Memory B cell (primary cell): ENCODE data around the gene AGGF1.
"Not testable (repeated sequence)": the region's sequence is repeated elsewhere in the genome, so short reads cannot be mapped to it uniquely, and the experiment has no call there.

Experiments
- ATAC-seq: fragments of 150-1000 bp; cut with Tn5 transposase; 2 replicates; pipeline ENCODE4 v1.10.0; 2021; ENCODE audit warnings: low read depth, mild to moderate bottlenecking, moderate library complexity
- DNase-seq, 2 donors: peaks; one replicate each; pipeline ENCODE4 v3.0.0; 2022; ENCODE audit warnings: low spot score in 2 of 2
- H3K27ac Mint-ChIP-seq: one replicate; pipeline ENCODE4 v1.8.0; 2022; ENCODE audit warnings: mild to moderate bottlenecking, moderate library complexity, mixed read lengths
- H3K27me3 Mint-ChIP-seq: one replicate; pipeline ENCODE4 v1.8.0; 2022; ENCODE audit warnings: mixed read lengths
- H3K36me3 Mint-ChIP-seq: one replicate; pipeline ENCODE4 v1.8.0; 2022; ENCODE audit warnings: mild to moderate bottlenecking, mixed read lengths
- H3K4me1 Mint-ChIP-seq: one replicate; pipeline ENCODE4 v1.8.0; 2022; ENCODE audit warnings: mixed read lengths
- H3K4me3 Mint-ChIP-seq: one replicate; pipeline ENCODE4 v1.8.0; 2022; ENCODE audit warnings: mild to moderate bottlenecking, moderate library complexity, mixed read lengths
- H3K9me3 Mint-ChIP-seq: one replicate; pipeline ENCODE4 v1.8.0; 2022; ENCODE audit warnings: mixed read lengths

AGGF1 gene

DNA sequence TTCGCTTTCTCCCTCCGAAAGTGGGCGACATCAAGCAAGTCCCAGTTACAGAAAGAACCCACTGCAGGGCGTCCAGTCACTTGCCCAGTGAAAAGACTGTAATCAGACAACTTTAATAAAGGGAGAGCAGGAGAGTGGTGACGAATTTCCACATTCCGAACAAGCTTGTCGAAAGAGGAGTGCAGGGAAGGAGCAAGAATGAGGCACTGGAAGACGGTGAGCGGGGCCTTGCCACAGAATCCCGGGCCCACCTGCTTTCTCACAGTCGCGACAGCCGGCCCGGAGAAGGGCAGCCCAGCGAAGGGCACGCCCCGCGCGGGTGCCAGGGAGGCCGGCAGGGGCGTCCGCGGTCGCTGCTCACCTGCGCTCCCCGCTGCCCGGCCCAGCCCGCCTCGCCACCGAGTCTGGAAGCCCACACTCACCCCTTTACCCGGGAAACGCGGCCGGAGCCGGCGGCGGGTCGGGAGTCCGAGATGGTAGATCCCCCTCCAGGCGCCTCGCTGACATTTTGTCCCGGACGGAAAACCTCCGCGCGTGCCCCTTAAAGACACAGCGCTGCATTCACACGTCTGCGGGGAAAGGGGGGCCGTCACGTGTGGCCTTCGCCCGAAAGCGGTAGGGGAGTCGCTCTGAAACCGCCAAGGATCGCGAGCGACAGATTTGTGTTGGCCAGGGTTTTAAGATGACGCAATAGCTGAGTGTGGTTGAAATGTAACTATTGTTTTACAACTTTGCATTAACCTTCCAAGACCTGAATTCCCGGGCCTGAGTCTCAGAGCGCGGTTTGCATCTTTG lies 56.7 kb downstream of the AGGF1 start, which contains the start of gene ZBED3:
Gene ZBED3 (minus strand): TSS at position 597 of the 795 bp plus-strand sequence. CDS start 9,407 bp downstream, outside the sequence.
- DNase-seq (peak; percentile 21 to 51), ATAC-seq (peak; percentile 77)
- H3K27ac Mint-ChIP-seq, result peak within 1 kb of the TSS; percentile 80
- peak within 1 kb of the TSS; percentile 96 for H3K4me3 Mint-ChIP-seq
- peaks cover 3% of the 10 kb centered on the region for H3K9me3 Mint-ChIP-seq
- H3K4me1 Mint-ChIP-seq, result peaks cover 13% of the 10 kb centered on the region
- no peaks in the 10 kb centered on the region for H3K27me3 Mint-ChIP-seq
- peaks cover 2% of the 10 kb centered on the region for H3K36me3 Mint-ChIP-seq

DNA sequence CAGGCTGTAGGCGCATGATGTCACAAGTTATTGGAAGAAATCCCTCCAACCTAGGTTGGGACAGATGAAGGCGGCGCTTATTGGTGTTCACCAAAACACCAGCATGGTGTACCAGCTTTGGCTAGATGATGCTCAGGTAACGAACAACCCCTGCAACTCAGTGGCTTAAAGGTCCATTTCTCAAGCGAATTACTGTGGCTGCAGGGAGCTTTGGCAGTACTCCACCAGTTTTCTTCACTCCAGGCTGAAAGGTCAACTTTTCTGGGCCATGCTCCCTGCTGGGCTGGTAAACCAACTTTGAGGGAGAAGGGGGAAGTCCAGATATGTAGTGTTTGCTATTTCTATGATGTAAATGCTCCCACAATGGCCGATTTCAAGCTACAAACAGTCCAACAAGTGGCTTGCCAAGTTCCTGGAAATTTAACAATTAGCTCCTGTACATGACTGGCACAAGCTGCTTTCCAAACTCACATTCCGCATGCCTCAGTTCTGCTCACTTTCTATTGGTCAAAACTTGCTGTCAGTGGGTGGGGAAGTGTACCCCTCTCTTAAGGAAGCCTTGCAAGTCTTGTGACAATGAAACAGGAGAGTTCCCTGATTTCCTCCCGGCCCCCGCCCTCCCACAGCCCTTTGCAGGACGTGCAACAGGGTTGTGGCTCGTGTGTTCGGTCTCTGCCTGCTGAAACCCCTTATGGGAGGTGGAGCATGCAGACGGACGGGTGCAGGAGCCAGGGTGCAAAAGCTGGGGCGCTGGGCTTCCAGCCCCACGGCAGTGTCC lies 57.5 kb downstream of the AGGF1 start:
- Mint-ChIP-seq H3K4me1 (peaks cover 13% of the 10 kb centered on the region), H3K4me3 (peak overlapping the region; percentile 96), H3K27me3 (no peaks in the 10 kb centered on the region), H3K27ac (peak overlapping the region; percentile 80), H3K36me3 (no peaks in the 10 kb centered on the region), H3K9me3 (no peaks in the 10 kb centered on the region)
- ATAC-seq (peak; percentile 23), DNase-seq (no peak)

DNA sequence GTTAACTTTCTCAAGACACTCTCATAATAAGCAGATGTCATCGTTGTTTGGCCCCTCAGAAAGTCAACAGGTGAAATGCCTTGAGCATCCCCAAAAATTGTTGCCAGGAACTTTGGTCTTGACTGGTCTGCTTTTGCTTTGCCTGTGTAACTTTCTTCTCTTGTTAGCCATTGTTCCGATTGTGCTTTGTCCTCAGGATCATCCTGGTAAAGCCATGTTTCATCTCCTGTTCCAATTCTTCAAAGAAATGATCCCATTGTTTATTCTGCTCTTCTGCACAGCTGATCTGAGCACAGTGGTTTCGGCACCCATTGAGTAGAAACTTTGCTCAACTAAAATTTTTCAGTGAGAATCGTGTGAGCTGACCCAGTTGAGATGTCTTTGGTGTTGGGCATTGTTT lies 65.0 kb downstream of the AGGF1 start:
- Mint-ChIP-seq H3K36me3 (no peaks in the 10 kb centered on the region), H3K4me1 (no peaks in the 10 kb centered on the region), H3K27ac (no peak overlapping the region), H3K27me3 (no peaks in the 10 kb centered on the region), H3K4me3 (no peak overlapping the region), H3K9me3 (peaks cover 2% of the 10 kb centered on the region)
- no peak for DNase-seq
- ATAC-seq, result no peak

DNA sequence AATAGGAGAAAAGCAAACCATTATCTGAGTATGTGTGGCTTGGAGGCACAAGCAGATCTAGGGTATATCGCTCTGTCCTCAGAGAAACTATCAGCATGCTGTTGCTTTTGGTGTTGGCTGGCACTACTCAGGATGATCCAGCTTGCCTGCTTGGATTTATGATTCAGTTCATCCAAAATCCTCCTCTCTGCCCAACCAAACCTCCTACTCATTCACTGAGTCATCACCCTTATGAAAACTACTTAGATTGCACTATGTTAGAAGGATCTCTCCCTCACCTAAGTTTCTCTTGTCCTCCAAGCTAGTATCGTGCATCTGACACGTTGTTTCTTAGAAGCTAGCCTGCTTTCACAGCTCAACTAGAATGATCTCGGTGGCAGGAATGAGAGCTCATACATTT lies 71.1 kb downstream of the AGGF1 start:
- no peak overlapping the region for H3K27ac Mint-ChIP-seq
- ATAC-seq, result no peak
- no peaks in the 10 kb centered on the region for H3K9me3 Mint-ChIP-seq
- H3K4me1 Mint-ChIP-seq, result no peaks in the 10 kb centered on the region
- DNase-seq, result no peak
- no peak overlapping the region for H3K4me3 Mint-ChIP-seq
- no peaks in the 10 kb centered on the region for H3K36me3 Mint-ChIP-seq
- no peaks in the 10 kb centered on the region for H3K27me3 Mint-ChIP-seq

DNA sequence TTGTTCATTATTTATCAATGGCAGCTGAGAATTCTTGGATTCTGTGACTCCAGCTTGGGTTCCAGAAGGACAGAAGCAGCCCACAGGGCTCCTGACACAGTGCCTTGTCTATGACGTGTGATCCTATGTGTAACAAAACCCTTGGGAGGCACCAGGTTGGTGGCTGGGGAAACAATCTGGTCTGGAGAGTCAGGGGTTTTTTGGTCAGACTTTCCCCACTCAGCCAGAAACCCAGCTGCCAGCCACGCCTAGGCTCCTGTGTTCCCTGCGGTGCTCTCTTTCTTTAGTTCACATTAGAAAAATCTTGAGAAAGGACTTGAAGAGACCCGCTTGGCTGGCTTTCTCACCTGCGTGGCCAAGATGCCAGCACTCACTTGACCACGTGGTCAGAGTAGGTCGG lies 72.3 kb downstream of the AGGF1 start:
- Mint-ChIP-seq H3K36me3 (no peaks in the 10 kb centered on the region), H3K4me3 (no peak overlapping the region), H3K27ac (no peak overlapping the region), H3K4me1 (no peaks in the 10 kb centered on the region), H3K27me3 (no peaks in the 10 kb centered on the region), H3K9me3 (no peaks in the 10 kb centered on the region)
- DNase-seq (no peak), ATAC-seq (no peak)

DNA sequence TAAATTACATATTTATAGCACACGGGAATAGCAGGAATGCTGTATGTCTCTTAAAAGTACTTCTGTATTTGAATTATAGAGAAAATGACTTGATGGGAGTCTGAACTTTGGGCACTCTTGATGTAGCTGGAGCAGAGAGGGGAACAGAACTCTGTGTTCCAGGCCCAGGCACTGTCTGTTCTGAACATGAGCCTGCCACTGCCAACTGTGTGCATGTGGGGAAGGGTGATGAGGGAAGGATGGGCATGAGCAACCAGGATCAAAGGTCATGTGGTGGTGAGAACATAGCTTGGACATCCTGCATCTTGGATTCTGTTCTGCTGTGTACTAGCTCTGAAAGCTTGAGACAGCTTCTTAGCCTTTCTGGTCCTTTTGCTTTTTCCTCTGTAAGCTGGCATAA lies 73.3 kb downstream of the AGGF1 start:
- Mint-ChIP-seq H3K4me3 (no peak overlapping the region), H3K27me3 (no peaks in the 10 kb centered on the region), H3K36me3 (no peaks in the 10 kb centered on the region), H3K4me1 (no peaks in the 10 kb centered on the region), H3K9me3 (no peaks in the 10 kb centered on the region), H3K27ac (no peak overlapping the region)
- ATAC-seq (no peak), DNase-seq (no peak)

DNA sequence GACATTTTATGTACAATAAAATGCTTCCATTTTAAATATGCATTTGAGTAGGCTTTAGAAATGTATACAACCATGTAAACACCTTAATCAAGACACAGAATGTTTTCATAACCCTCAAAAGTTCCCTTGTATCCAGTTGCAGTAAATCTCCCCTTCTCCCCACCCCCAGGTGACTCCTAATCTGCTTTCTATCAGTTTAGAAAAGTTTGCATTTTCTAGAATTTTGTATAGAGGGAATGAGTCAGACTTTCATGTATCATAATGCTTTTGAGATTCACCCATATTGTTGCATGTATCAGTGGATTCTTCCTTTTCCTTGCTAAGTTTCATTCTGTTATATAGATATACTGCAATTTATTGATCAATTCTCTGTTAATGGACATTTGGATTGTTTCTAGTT lies 74.6 kb downstream of the AGGF1 start:
- no peak for ATAC-seq
- Mint-ChIP-seq H3K27ac (no peak overlapping the region), H3K4me3 (no peak overlapping the region)

DNA sequence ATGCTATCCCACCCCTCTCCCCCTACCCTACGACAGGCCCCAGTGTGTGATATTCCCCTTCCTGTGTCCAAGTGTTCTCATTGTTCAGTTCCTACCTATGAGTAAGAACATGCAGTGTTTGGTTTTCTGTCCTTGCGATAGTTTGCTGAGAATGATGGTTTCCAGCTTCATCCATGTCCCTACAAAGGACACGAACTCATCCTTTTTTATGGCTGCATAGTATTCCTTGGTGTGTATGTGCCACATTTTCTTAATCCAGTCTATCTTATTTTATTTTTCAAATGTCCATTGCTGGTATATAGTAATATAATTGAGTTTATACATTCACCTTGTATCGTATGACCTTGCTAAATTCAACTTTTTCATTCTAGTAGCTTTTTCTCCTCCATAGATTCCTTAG lies 76.8 kb downstream of the AGGF1 start:
- not testable (repeated sequence) for H3K27me3 Mint-ChIP-seq, ATAC-seq, H3K27ac Mint-ChIP-seq, DNase-seq, H3K9me3 Mint-ChIP-seq, H3K4me1 Mint-ChIP-seq, H3K36me3 Mint-ChIP-seq, H3K4me3 Mint-ChIP-seq

More for the DNA sequence above, 74.6 kb downstream of the AGGF1 start:
- H3K27me3 Mint-ChIP-seq, result no peaks in the 10 kb centered on the region
- H3K4me1 Mint-ChIP-seq, result no peaks in the 10 kb centered on the region
- DNase-seq, result no peak
- no peaks in the 10 kb centered on the region for H3K36me3 Mint-ChIP-seq
- H3K9me3 Mint-ChIP-seq, result no peaks in the 10 kb centered on the region
